Brain microvascular endothelial cell (primary cell): ENCODE data around the gene CNNM1.

Source experiments
- DNase-seq: peaks from one replicate; pipeline ENCODE4 v3.0.0-alpha.2; 2020
- H3K27ac ChIP-seq: fragments of 250-450 bp; sonication (Bioruptor Pico); 2 replicates; pipeline ENCODE4 v1.5.1; 2020; ENCODE audit warnings: mild to moderate bottlenecking, moderate library complexity
- H3K27me3 ChIP-seq: fragments of 250-450 bp; sonication (Bioruptor Pico); replicated peaks from 2 replicates; pipeline ENCODE4 v1.5.1; 2020; ENCODE audit warnings: mild to moderate bottlenecking
- H3K36me3 ChIP-seq: fragments of 250-450 bp; sonication (Bioruptor Pico); replicated peaks from 2 replicates; pipeline ENCODE4 v1.5.1; 2020; ENCODE audit warnings: mild to moderate bottlenecking
- H3K4me3 ChIP-seq: 2 replicates; pipeline ENCODE4 v1.5.1; 2011; ENCODE audit warnings: low read depth, mild to moderate bottlenecking, control low read depth, low read length, moderate library complexity
- in situ Hi-C: cut with HindIII; loops from 2 replicates; pipeline ENCODE4 v1.10.0; 2017; ENCODE audit warnings: low sequenced_read_pairs, low pct_ligation_motif_present
- TF ChIP-seq, protein P1 (sequence below): IDR thresholded peaks from 2 replicates; pipeline ENCODE4 v1.5.1; 2011; ENCODE audit warnings: low read depth, mild to moderate bottlenecking, moderate library complexity, low read length, control low read depth, inconsistent platforms; ENCODE audit errors: missing control alignments

The CNNM1 gene

DNA sequence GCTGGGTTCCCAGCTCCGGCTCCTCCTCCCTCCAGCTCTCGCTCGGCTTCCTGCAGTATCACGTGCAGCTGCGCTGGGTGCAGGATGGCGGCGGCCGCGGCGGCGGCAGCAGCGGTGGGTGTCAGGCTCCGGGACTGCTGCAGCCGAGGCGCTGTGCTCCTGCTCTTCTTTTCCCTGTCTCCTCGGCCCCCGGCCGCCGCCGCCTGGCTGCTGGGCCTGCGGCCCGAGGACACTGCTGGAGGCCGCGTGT lies at the start of gene CNNM1:
Gene CNNM1 (plus strand): TSS at position 53 of the 250 bp plus-strand sequence. CDS start 32 bp downstream, at position 85.
- TF ChIP-seq, protein P1, sequence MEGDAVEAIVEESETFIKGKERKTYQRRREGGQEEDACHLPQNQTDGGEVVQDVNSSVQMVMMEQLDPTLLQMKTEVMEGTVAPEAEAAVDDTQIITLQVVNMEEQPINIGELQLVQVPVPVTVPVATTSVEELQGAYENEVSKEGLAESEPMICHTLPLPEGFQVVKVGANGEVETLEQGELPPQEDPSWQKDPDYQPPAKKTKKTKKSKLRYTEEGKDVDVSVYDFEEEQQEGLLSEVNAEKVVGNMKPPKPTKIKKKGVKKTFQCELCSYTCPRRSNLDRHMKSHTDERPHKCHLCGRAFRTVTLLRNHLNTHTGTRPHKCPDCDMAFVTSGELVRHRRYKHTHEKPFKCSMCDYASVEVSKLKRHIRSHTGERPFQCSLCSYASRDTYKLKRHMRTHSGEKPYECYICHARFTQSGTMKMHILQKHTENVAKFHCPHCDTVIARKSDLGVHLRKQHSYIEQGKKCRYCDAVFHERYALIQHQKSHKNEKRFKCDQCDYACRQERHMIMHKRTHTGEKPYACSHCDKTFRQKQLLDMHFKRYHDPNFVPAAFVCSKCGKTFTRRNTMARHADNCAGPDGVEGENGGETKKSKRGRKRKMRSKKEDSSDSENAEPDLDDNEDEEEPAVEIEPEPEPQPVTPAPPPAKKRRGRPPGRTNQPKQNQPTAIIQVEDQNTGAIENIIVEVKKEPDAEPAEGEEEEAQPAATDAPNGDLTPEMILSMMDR: no peak
- Histone ChIP-seq H3K36me3 (no peaks in the 10 kb centered on the region), H3K27ac (no peak within 1 kb of the TSS), H3K27me3 (peaks cover 33% of the 10 kb centered on the region), H3K4me3 (peak within 1 kb of the TSS; percentile 5)
- in situ Hi-C loops: no loop called here
- DNase-seq: no peak

DNA sequence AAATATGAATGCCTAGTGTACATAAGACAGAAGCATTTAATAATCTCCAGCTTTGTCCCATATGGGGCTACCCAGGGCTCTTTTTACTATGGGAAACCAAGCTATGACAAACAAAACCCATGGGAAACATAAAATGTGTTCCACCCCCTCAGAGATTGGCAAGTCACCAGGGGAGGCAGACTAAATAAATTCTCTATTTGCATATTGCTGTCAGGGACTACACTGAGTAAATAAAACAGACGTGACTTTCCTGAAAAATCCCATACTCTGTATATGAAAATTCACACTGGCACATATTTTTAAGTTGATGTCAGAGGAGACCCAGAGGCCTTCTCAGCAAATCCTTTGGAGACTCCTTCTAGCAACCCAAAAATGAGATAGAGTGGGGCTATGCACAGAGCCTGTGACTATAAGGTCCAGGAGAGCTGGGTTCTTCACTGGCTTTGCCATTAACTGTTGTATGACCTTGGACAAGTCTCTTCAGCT lies 49.5 kb upstream of the CNNM1 start:
- in situ Hi-C loops: no loop called here
- H3K36me3 ChIP-seq: no peaks in the 10 kb centered on the region
- peak; percentile 2 for DNase-seq
- TF ChIP-seq, protein P1: no peak
- no peaks in the 10 kb centered on the region for H3K27me3 ChIP-seq
- no peak overlapping the region for H3K27ac ChIP-seq
- H3K4me3 ChIP-seq: no peak overlapping the region

DNA sequence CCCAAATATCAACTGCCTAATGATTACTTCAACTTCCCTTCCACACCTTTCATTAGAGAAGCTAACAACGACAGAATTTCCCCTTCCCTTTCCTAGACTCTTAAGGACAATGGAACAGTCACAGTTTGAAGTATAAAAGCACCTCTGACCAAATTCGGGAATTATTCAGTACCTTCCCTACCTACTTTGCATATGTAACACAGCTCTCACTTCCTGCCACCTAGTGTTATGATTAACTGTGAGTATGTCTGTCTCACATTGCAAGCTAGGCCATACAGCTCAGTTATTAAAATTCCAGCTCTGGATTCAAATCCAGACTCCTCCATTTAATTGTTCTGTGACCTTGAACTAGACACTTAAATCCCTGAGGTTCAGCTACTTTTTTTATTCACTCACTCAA lies 48.7 kb upstream of the CNNM1 start:
- DNase-seq: no peak
- TF ChIP-seq, protein P1: no peak
- no peaks in the 10 kb centered on the region for H3K27me3 ChIP-seq
- in situ Hi-C loops: no loop called here
- no peak overlapping the region for H3K4me3 ChIP-seq
- H3K36me3 ChIP-seq: no peaks in the 10 kb centered on the region
- no peak overlapping the region for H3K27ac ChIP-seq

DNA sequence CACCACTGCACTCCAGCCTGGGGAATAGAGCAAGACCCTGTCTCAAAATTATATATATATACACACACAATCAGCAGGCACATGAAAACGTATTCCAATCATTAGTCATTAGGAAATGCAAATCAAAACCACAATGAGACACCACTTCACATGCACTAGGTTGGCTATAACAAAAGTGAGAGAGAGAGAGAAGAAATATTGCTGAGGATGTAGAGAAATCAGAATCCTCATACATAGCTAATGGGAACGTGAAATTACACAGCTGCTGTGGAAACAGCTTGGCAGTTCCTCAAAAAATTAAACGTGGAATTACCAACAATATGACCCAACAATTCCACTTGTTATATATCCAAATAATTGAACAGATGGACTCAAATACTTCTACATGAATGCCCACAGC lies 43.3 kb upstream of the CNNM1 start:
- H3K36me3 ChIP-seq: no peaks in the 10 kb centered on the region
- H3K27ac ChIP-seq: no peak overlapping the region
- no peak for DNase-seq
- no peaks in the 10 kb centered on the region for H3K27me3 ChIP-seq
- in situ Hi-C loops: no loop called here
- H3K4me3 ChIP-seq: no peak overlapping the region
- TF ChIP-seq, protein P1: no peak

DNA sequence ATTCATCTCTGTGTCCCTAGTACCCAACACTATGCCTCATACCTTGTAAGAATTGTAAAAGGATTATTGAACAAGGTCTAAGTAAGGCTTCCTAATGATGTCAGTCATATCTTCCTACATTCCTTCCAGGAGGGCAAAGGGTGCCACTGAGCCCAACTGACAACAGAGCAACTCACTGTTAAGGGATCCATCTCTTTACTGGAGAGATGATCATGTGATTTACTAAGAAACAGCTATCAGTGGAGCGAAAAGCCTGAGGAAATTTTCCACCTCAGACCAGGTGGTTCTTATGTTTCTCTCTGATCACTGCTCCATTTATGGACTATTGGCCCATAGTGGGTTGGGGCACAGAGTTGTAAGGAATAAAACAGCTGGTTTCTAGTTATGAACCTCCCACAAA lies 38.9 kb upstream of the CNNM1 start:
- Histone ChIP-seq H3K36me3 (no peaks in the 10 kb centered on the region), H3K4me3 (no peak overlapping the region), H3K27me3 (no peaks in the 10 kb centered on the region), H3K27ac (no peak overlapping the region)
- DNase-seq: no peak
- TF ChIP-seq, protein P1: no peak
- in situ Hi-C loops: no loop called here

DNA sequence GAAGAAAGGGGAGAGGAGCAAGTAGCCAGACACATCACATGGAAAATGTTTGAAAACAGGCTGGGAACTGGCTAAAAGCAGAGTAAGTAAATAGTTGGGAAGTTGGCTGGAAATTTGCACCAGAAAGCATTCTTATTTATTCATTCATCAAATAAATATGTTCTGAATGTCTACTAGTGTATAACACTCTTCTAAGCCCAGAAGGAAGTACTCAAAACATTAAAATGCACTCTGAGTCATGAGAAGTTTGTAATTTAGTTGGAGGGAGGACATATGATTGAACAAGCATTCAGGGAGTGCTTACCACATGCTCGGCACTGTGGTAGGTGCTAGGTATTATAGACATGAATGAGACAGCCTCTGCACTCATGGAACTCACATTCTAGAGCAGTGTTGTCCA lies 37.0 kb upstream of the CNNM1 start:
- Histone ChIP-seq H3K36me3 (no peaks in the 10 kb centered on the region), H3K27ac (no peak overlapping the region), H3K4me3 (no peak overlapping the region), H3K27me3 (no peaks in the 10 kb centered on the region)
- TF ChIP-seq, protein P1: no peak
- no peak for DNase-seq
- in situ Hi-C loops: no loop called here
